ENCODE results near the gene TMED5.

Gene TMED5

GRCh38 chr1:93114391-93114790 lies 65.8 kb downstream of the TMED5 start:
- no peak for DNase-seq

- DNase-seq: no peak
These were observed 67.1 kb downstream of the TMED5 start for GRCh38 chr1:93113127-93113526.

- DNase-seq: no peak
These were observed 68.7 kb downstream of the TMED5 start for GRCh38 chr1:93111561-93111960.

- no peak for DNase-seq
These were observed 69.1 kb downstream of the TMED5 start for GRCh38 chr1:93111065-93111464.

- DNase-seq: no peak
These were observed 70.6 kb downstream of the TMED5 start for GRCh38 chr1:93109578-93109977.

GRCh38 chr1:93108335-93108734 lies 71.9 kb downstream of the TMED5 start:
- DNase-seq: no peak

GRCh38 chr1:93107395-93107794 lies 72.8 kb downstream of the TMED5 start:
- DNase-seq: no peak

GRCh38 chr1:93106226-93106625 lies 74.0 kb downstream of the TMED5 start:
- no peak for DNase-seq

GRCh38 chr1:93102142-93102541 lies 78.1 kb downstream of the TMED5 start:
- no peak for DNase-seq

All from activated CD4-positive, alpha-beta T cell treated with anti-CD3 and anti-CD28 coated beads, Interleukin-2, Interleukin-6, amounts not matched to agents 100 ng/mL and 50 ng/mL, durations not matched to agents 16 hours and 8 hours (primary cell).